Measurements from ENCODE around the gene ZDHHC14.

ZDHHC14 gene

DNA sequence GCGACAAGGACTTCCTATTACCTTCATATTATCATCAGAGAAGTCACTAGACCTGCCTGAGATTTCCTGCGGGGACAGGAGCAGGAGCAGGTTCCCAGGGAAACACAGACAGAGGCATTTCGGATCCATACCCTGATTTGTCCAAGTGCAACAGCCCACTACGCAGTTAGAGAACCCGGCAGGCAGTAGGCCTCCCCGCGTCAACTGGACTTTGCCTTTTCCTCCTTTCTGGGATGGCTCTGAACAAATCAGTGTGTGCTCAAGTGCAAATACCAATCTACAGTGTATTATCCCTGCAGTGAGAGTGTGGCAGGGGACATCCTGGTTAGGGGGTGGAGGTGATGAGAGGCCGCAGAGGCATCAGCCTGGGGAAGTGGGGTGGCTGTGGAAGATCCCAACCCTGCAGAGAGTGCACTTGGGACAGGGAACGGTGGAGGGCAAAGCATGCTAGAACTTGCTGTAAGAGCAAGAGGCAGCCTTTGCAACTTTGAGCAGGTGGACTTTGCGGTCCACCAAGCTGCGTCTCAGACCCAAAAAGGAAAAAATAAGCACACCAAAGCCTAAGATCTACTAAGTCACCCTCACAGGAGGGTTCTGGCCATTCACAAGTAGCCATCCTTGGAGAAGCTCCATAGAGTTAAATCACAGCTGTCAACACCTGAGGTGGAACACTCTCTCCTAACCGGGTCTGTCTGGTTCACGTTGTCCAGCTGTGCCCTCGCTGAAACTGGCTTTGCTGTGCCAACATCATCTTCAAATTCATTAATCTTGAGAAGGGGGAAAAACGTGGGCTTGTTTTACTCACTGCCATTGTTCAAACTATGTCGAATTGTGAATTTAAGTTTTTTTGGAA lies 159.1 kb downstream of the ZDHHC14 start:
- TF ChIP-seq, protein P1, sequence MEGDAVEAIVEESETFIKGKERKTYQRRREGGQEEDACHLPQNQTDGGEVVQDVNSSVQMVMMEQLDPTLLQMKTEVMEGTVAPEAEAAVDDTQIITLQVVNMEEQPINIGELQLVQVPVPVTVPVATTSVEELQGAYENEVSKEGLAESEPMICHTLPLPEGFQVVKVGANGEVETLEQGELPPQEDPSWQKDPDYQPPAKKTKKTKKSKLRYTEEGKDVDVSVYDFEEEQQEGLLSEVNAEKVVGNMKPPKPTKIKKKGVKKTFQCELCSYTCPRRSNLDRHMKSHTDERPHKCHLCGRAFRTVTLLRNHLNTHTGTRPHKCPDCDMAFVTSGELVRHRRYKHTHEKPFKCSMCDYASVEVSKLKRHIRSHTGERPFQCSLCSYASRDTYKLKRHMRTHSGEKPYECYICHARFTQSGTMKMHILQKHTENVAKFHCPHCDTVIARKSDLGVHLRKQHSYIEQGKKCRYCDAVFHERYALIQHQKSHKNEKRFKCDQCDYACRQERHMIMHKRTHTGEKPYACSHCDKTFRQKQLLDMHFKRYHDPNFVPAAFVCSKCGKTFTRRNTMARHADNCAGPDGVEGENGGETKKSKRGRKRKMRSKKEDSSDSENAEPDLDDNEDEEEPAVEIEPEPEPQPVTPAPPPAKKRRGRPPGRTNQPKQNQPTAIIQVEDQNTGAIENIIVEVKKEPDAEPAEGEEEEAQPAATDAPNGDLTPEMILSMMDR (IDR thresholded peaks at IDR 0.05; ENCODE audit: low read depth, low read length, missing control alignments), result no peak
- no peak overlapping the region for H3K4me3 ChIP-seq (replicated peaks; ENCODE audit: low read depth, low read length)
- DNase-seq (ENCODE audit: extremely low read depth, low read depth), result no peak

DNA sequence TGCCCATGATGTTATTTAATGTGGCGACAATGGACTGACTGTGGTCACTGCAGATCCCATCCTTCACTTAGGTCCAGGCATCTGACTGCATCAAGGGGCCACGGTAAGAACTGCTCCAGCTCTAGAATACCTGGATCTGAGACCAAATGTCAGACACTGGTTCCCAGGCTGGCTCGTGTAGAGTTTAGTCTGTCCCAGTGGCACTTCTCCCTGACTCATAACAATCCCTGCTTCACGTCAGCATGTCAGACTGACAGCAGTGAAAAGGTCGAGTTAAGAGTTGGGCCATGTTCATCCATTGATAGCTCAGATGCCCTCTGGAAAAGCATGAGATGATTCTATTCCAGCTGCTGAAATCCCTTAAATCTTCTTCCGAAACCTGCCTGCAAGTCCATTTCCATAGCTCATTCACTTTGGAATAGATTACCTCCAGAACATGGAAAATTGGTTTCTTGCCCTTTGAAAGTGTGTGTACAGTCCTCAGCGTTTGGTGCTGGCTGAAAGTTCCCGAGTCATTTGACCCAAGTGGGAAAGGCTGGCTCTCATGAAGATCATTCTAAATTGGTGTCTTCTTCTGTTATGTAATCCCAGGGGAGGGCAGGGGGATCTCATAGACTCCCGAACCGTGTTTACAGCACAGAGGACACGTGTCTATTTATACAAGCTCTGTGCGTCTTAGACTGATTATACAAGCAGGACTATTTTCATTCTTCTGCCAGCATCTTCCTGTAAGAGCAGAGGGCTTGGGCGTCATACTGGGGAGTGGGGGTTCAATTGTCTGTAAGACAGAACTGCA lies 160.8 kb downstream of the ZDHHC14 start:
- DNase-seq (ENCODE audit: extremely low read depth, low read depth), result no peak
- TF ChIP-seq, protein P1 (IDR thresholded peaks at IDR 0.05; ENCODE audit: low read depth, low read length, missing control alignments), result no peak
- H3K4me3 ChIP-seq (replicated peaks; ENCODE audit: low read depth, low read length), result no peak overlapping the region

DNA sequence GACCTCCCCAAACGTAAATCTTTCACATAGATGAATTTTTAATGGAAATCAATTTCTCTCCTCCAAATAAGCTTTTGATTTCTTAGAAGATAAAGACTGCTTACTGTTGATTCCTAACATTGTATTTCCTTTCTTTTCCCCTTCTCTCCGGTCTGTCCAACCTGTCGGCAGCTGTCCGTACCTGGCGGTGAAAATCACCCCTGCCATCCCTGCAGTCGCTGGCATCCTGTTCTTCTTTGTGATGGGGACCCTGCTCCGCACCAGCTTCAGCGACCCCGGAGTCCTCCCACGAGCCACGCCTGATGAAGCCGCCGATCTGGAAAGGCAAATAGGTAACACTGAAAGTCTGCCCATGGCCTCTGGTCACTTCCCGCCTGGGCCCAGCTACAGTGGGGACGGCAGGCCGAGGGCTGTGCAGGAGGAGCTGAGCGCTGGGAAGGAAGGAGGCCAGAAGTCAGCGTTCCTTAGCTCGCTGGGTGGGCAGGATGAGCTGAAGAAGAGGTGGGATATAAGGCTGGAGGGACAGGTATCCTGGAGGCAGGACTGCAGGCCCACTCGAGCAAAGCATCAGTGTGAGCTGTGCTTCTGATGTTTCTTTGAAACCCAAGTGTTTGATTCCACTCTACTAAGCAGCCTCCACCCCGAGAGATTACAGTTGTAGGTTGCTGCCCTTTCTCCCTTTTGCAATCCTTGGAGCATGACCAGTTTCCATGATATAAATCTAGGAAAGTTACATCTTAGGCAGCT lies 161.6 kb downstream of the ZDHHC14 start:
- H3K4me3 ChIP-seq (replicated peaks; ENCODE audit: low read depth, low read length), result no peak overlapping the region

DNA sequence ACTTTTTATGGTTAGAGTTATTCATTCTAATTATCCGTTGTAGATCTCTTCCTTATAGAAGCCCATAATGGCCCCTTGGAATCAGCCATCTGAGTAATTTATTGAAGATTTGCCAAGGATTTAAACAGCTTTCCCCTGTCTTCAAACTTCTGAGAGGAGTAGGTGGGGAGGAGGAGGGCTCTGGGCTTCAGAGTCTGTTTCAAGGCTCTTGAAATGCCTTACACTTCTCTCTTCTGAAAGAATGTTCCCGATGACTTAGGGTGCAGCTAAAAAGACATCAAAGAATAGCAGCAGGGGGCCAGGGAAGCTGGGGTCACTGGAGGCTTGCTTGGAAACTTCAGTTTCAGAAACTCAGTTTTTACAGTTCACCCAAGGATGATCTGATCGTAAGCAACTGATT lies 165.3 kb downstream of the ZDHHC14 start:
- TF ChIP-seq, protein P1 (IDR thresholded peaks at IDR 0.05; ENCODE audit: low read depth, low read length, missing control alignments), result no peak
- no peak for DNase-seq (ENCODE audit: extremely low read depth, low read depth)
- H3K4me3 ChIP-seq (replicated peaks; ENCODE audit: low read depth, low read length), result no peak overlapping the region

More for the DNA sequence above, 161.6 kb downstream of the ZDHHC14 start:
- DNase-seq (ENCODE audit: extremely low read depth, low read depth), result no peak
- TF ChIP-seq, protein P1 (IDR thresholded peaks at IDR 0.05; ENCODE audit: low read depth, low read length, missing control alignments), result no peak

DNA sequence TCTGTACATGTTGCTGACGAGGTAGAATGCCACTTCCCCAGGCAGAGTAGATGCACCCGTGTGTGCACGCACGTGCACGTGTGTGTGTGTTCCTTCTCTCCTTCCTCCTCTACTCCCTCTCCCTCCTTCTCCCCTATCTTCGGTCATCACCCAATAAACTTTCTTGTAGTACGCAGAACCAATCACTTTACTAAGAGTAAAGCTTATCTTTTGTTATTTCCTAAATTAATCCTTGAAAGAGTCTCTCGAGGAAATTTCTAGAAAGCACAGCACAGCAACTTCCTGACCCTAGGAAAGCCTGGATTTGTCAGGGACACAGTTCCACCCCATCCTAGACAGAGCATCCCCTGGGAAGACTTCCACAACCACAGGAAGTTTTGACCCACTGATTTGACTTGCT lies 166.1 kb downstream of the ZDHHC14 start:
- no peak overlapping the region for H3K4me3 ChIP-seq (replicated peaks; ENCODE audit: low read depth, low read length)
- TF ChIP-seq, protein P1 (IDR thresholded peaks at IDR 0.05; ENCODE audit: low read depth, low read length, missing control alignments), result no peak

DNA sequence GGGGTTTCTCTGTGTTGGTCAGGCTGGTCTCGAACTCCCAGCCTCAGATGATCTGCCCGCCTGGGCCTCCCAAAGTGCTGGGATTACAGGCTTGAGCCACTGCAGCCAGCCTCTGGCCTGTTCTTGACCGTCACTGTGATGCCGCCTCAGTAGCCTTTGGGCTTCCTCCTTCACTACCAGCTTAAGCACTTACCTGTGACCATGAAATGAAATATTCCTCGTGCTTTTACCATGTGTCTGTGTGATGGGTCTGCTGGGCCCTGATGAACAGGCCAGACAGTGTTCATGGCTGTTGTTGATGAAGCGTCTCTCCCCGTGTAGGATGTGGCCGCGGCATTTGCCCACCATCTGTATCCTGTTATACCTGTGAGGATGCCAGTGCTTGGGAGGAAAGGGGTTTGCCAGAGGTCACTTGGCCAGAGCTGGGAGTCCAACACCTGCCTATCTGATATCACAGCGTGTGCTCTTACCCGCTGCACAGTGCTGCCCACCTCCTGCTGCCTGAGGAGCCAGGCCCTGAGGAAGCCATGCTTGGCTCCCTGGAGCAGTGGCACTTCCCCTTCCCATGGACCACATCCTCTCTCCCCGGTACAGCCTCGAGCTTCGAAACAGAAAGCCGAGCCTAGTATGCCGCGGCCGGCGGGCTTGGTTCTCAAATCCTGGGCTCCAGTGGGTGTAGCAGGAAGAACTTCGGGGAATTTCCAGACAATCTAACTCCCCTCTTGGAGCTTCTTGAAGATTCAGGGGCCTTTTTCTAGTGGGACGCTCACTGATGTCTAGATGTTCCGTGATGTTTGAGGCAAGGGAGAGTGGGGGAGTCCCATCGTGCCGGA lies 167.9 kb downstream of the ZDHHC14 start:
- no peak for DNase-seq (ENCODE audit: extremely low read depth, low read depth)
- TF ChIP-seq, protein P1 (IDR thresholded peaks at IDR 0.05; ENCODE audit: low read depth, low read length, missing control alignments), result no peak
- H3K4me3 ChIP-seq (replicated peaks; ENCODE audit: low read depth, low read length), result no peak overlapping the region

More for the DNA sequence above, 166.1 kb downstream of the ZDHHC14 start:
- DNase-seq (ENCODE audit: extremely low read depth, low read depth), result no peak

All from HFF-Myc (cell line).